Osteocyte (in vitro differentiated cells): Measurements from ENCODE around the gene DPCD. TPM values are rescaled to one million over a fixed set of nuclear protein-coding genes. Genes with fewer than 3 reads are reported as not detected.

Source experiments
- DNase-seq: peaks from one replicate; pipeline ENCODE4 v3.0.0; 2021; ENCODE audit warnings: mixed read lengths; ENCODE audit not compliant: unreplicated experiment; ENCODE audit errors: extremely low spot score
- H3K27ac Mint-ChIP-seq: one replicate; pipeline ENCODE4 v1.8.0; 2021; ENCODE audit warnings: mild to moderate bottlenecking, mixed read lengths; ENCODE audit not compliant: unreplicated experiment
- H3K27me3 Mint-ChIP-seq: one replicate; pipeline ENCODE4 v1.8.0; 2021; ENCODE audit warnings: mixed read lengths; ENCODE audit not compliant: unreplicated experiment
- H3K36me3 Mint-ChIP-seq: one replicate; pipeline ENCODE4 v1.8.0; 2021; ENCODE audit warnings: mixed read lengths; ENCODE audit not compliant: unreplicated experiment
- H3K4me1 Mint-ChIP-seq: one replicate; pipeline ENCODE4 v1.8.0; 2021; ENCODE audit warnings: mixed read lengths; ENCODE audit not compliant: unreplicated experiment
- H3K4me3 Mint-ChIP-seq: one replicate; pipeline ENCODE4 v1.8.0; 2021; ENCODE audit warnings: mild to moderate bottlenecking, moderate library complexity, mixed read lengths; ENCODE audit not compliant: unreplicated experiment
- H3K9me3 Mint-ChIP-seq: one replicate; pipeline ENCODE4 v1.8.0; 2021; ENCODE audit warnings: mixed read lengths; ENCODE audit not compliant: unreplicated experiment
- CTCF ChIP-seq: fragments of 200-600 bp; sonication (generic); IDR thresholded peaks from 2 replicates; pipeline ENCODE4 v1.5.0; 2021; ENCODE audit warnings: antibody characterized with exemption, mild to moderate bottlenecking, moderate library complexity
- total RNA-seq: library from RNA; stranded (reverse); gene quantifications from 2 replicates; pipeline ENCODE4 v1.2.1, GENCODE V29; 2021

Gene DPCD
- total RNA-seq, 1 donor from 2014 or later, result 15.3 TPM

- Mint-ChIP-seq H3K4me3 (no peak overlapping the region), H3K27me3 (no peaks in the 10 kb centered on the region), H3K9me3 (peaks cover 4% of the 10 kb centered on the region), H3K27ac (no peak overlapping the region), H3K4me1 (peaks cover 7% of the 10 kb centered on the region), H3K36me3 (peaks cover 26% of the 10 kb centered on the region)
- TF ChIP-seq CTCF, result no peak
- DNase-seq, result no peak
Measured at GRCh38 chr10:101618871-101619270, 30.8 kb downstream of the DPCD start.

- Mint-ChIP-seq H3K4me3 (no peak overlapping the region), H3K9me3 (peaks cover 4% of the 10 kb centered on the region), H3K27me3 (no peaks in the 10 kb centered on the region), H3K27ac (no peak overlapping the region), H3K36me3 (peaks cover 36% of the 10 kb centered on the region), H3K4me1 (peaks cover 9% of the 10 kb centered on the region)
- no peak for TF ChIP-seq CTCF
- no peak for DNase-seq
Measured at GRCh38 chr10:101619983-101620382, 31.9 kb downstream of the DPCD start.

GRCh38 chr10:101623528-101623927 is 35.4 kb downstream of the DPCD start:
- Mint-ChIP-seq H3K4me3 (no peak overlapping the region), H3K9me3 (peaks cover 4% of the 10 kb centered on the region)
- TF ChIP-seq CTCF, result no peak

GRCh38 chr10:101624526-101625102 is 36.5 kb downstream of the DPCD start:
- Mint-ChIP-seq H3K27ac (no peak overlapping the region), H3K4me3 (no peak overlapping the region), H3K9me3 (peaks cover 4% of the 10 kb centered on the region), H3K27me3 (no peaks in the 10 kb centered on the region), H3K4me1 (peaks cover 5% of the 10 kb centered on the region), H3K36me3 (peaks cover 27% of the 10 kb centered on the region)
- TF ChIP-seq CTCF, result no peak
- DNase-seq, result no peak

More at GRCh38 chr10:101623528-101623927, 35.4 kb downstream of the DPCD start:
- Mint-ChIP-seq H3K27me3 (no peaks in the 10 kb centered on the region), H3K36me3 (peaks cover 27% of the 10 kb centered on the region), H3K27ac (no peak overlapping the region), H3K4me1 (peaks cover 5% of the 10 kb centered on the region)
- DNase-seq, result no peak

GRCh38 chr10:101625821-101626412 is 37.8 kb downstream of the DPCD start:
- no peak overlapping the region for H3K27ac Mint-ChIP-seq
- H3K4me1 Mint-ChIP-seq, result peaks cover 5% of the 10 kb centered on the region
- TF ChIP-seq CTCF, result no peak
- no peaks in the 10 kb centered on the region for H3K27me3 Mint-ChIP-seq
- DNase-seq, result no peak
- no peak overlapping the region for H3K4me3 Mint-ChIP-seq
- peaks cover 26% of the 10 kb centered on the region for H3K36me3 Mint-ChIP-seq
- H3K9me3 Mint-ChIP-seq, result peaks cover 4% of the 10 kb centered on the region
